H9 (cell line): ENCODE results near the gene RAB22A. TPM values are rescaled to one million over a fixed set of nuclear protein-coding genes. Genes with fewer than 3 reads are reported as not detected.

ENCODE experiments used
- DNase-seq: peaks from one replicate; pipeline ENCODE4 v3.0.0-alpha.2; 2017
- H2AFZ ChIP-seq: one replicate; pipeline ENCODE4 v1.6.1; 2013; ENCODE audit warnings: mild to moderate bottlenecking, low read length, control low read depth, moderate library complexity
- H2AK5ac ChIP-seq: 2 replicates; pipeline ENCODE4 v1.6.1; 2013; ENCODE audit warnings: low read length, control low read depth, mixed read lengths; ENCODE audit not compliant: insufficient read length
- H2BK120ac ChIP-seq: one replicate; pipeline ENCODE4 v1.6.1; 2013; ENCODE audit warnings: low read depth, mild to moderate bottlenecking, low read length, control low read depth, inconsistent platforms; ENCODE audit not compliant: poor library complexity, severe bottlenecking
- H2BK12ac ChIP-seq: 2 replicates; pipeline ENCODE4 v1.6.1; 2013; ENCODE audit warnings: low read length, control low read depth, mixed read lengths, low read depth; ENCODE audit not compliant: insufficient read length
- H2BK15ac ChIP-seq: 2 replicates; pipeline ENCODE4 v1.6.1; 2013; ENCODE audit warnings: low read depth, low read length, control low read depth
- H2BK20ac ChIP-seq: one replicate; pipeline ENCODE4 v1.6.1; 2013; ENCODE audit warnings: low read depth, mild to moderate bottlenecking, low read length, control low read depth, inconsistent platforms; ENCODE audit not compliant: poor library complexity, severe bottlenecking
- H2BK5ac ChIP-seq: 2 replicates; pipeline ENCODE4 v1.6.1; 2013; ENCODE audit warnings: low read length, control low read depth, mixed read lengths; ENCODE audit not compliant: insufficient read length
- H3K14ac ChIP-seq: 2 replicates; pipeline ENCODE4 v1.6.1; 2013; ENCODE audit warnings: low read length, control low read depth; ENCODE audit not compliant: insufficient read depth
- H3K18ac ChIP-seq: 2 replicates; pipeline ENCODE4 v1.6.1; 2013; ENCODE audit warnings: low read depth, mild to moderate bottlenecking, mixed read lengths, low read length, control low read depth; ENCODE audit not compliant: insufficient read length
- H3K23ac ChIP-seq: 2 replicates; pipeline ENCODE4 v1.6.1; 2013; ENCODE audit warnings: low read length, control low read depth, mixed read lengths, low read depth; ENCODE audit not compliant: insufficient read length
- H3K23me2 ChIP-seq: 2 replicates; pipeline ENCODE4 v1.6.1; 2013; ENCODE audit warnings: low read depth, mild to moderate bottlenecking, mixed read lengths, low read length, control low read depth; ENCODE audit not compliant: insufficient read length, poor library complexity, severe bottlenecking
- H3K27ac ChIP-seq: 2 replicates; pipeline ENCODE4 v1.5.1; 2013; ENCODE audit warnings: low read length, control low read depth, mixed read lengths, low read depth; ENCODE audit not compliant: insufficient read length
- H3K27me3 ChIP-seq: 2 replicates; pipeline ENCODE4 v1.6.1; 2013; ENCODE audit warnings: low read length, control low read depth, inconsistent platforms; ENCODE audit not compliant: insufficient read depth
- H3K4ac ChIP-seq: 2 replicates; pipeline ENCODE4 v1.6.1; 2013; ENCODE audit warnings: low read depth, mild to moderate bottlenecking, control low read depth, inconsistent platforms, low read length, moderate library complexity
- H3K4me1 ChIP-seq: 2 replicates; pipeline ENCODE4 v1.6.1; 2013; ENCODE audit warnings: low read length, control low read depth, inconsistent platforms; ENCODE audit not compliant: insufficient read depth
- H3K4me2 ChIP-seq: 2 replicates; pipeline ENCODE4 v1.6.1; 2013; ENCODE audit warnings: low read length, control low read depth, mixed read lengths; ENCODE audit not compliant: insufficient read length, insufficient read depth
- H3K56ac ChIP-seq: 2 replicates; pipeline ENCODE4 v1.6.1; 2013; ENCODE audit warnings: low read depth, mild to moderate bottlenecking, mixed read lengths, low read length, control low read depth; ENCODE audit not compliant: insufficient read length
- H3K79me1 ChIP-seq: 2 replicates; pipeline ENCODE4 v1.6.1; 2013; ENCODE audit warnings: low read depth, mild to moderate bottlenecking, moderate library complexity, low read length, control low read depth, inconsistent platforms; ENCODE audit not compliant: insufficient read depth, poor library complexity, severe bottlenecking
- H3K79me2 ChIP-seq: 2 replicates; pipeline ENCODE4 v1.6.1; 2013; ENCODE audit warnings: low read length, control low read depth, inconsistent platforms; ENCODE audit not compliant: insufficient read depth
- H3K9ac ChIP-seq: 2 replicates; pipeline ENCODE4 v1.6.1; 2013; ENCODE audit warnings: low read length, control low read depth, mixed read lengths; ENCODE audit not compliant: insufficient read length; ENCODE audit errors: extremely low read depth
- H3K9me3 ChIP-seq: one replicate; pipeline ENCODE4 v1.6.1; 2013; ENCODE audit warnings: low read depth, low read length, inconsistent platforms; ENCODE audit not compliant: control insufficient read depth
- H3T11ph ChIP-seq: one replicate; pipeline ENCODE4 v1.6.1; 2013; ENCODE audit warnings: mild to moderate bottlenecking, low read length, control low read depth, inconsistent platforms
- H4K20me1 ChIP-seq: one replicate; pipeline ENCODE4 v1.6.1; 2013; ENCODE audit not compliant: control insufficient read depth, insufficient read length, insufficient read depth
- H4K5ac ChIP-seq: 2 replicates; pipeline ENCODE4 v1.6.1; 2013; ENCODE audit warnings: low read depth, mild to moderate bottlenecking, mixed read lengths, low read length, control low read depth; ENCODE audit not compliant: insufficient read length
- H4K8ac ChIP-seq: replicated peaks from 2 replicates; pipeline ENCODE4 v1.6.1; 2013; ENCODE audit warnings: low read length, control low read depth, mixed read lengths, low read depth; ENCODE audit not compliant: insufficient read length
- H4K91ac ChIP-seq: 2 replicates; pipeline ENCODE4 v1.6.1; 2013; ENCODE audit warnings: low read depth, mild to moderate bottlenecking, moderate library complexity, mixed read lengths, low read length, control low read depth; ENCODE audit not compliant: insufficient read length
- H3K27ac Mint-ChIP-seq, 3 experiments: 2 replicates in 2 of 3; 3 replicates in 1 of 3; pipeline ENCODE4 v1.8.0; 2020 to 2021; ENCODE audit warnings: mixed read lengths in 3 of 3, mild to moderate bottlenecking in 1 of 3, moderate library complexity in 1 of 3
- H3K27me3 Mint-ChIP-seq: 2 replicates; pipeline ENCODE4 v1.8.0; 2021; ENCODE audit warnings: low read depth, mild to moderate bottlenecking, moderate library complexity, mixed read lengths
- H3K36me3 Mint-ChIP-seq, 3 experiments: 2 replicates in 2 of 3; 3 replicates in 1 of 3; pipeline ENCODE4 v1.8.0; 2020 to 2021; ENCODE audit warnings: low read depth in 3 of 3, mixed read lengths in 3 of 3; ENCODE audit not compliant: insufficient read depth in 1 of 3
- H3K4me1 Mint-ChIP-seq, 2 experiments: 2 replicates each; pipeline ENCODE4 v1.8.0; 2020; ENCODE audit warnings: mixed read lengths in 2 of 2
- H3K4me3 Mint-ChIP-seq, 2 experiments: 2 replicates in 1 of 2; 3 replicates in 1 of 2; pipeline ENCODE4 v1.8.0; 2020 to 2021; ENCODE audit warnings: mild to moderate bottlenecking in 2 of 2, mixed read lengths in 2 of 2, moderate library complexity in 1 of 2
- H3K9me3 Mint-ChIP-seq, 2 experiments: 2 replicates in 1 of 2; 3 replicates in 1 of 2; pipeline ENCODE4 v1.8.0; 2020; ENCODE audit warnings: mild to moderate bottlenecking in 2 of 2, mixed read lengths in 2 of 2, moderate library complexity in 1 of 2
- CTCF ChIP-seq: fragments of 200-600 bp; sonication (generic); conservative IDR thresholded peaks from 3 replicates; pipeline ENCODE4 v1.8.0; 2021; ENCODE audit warnings: antibody characterized with exemption, mild to moderate bottlenecking
- WGBS: extraction: QIAGEN DNeasy Blood & Tissue Kit; methylation state at CpG from one replicate; pipeline ENCODE4 v1.1.7; 2013; ENCODE audit warnings: missing lambda C conversion rate, low lambda C conversion rate, mixed read lengths; ENCODE audit not compliant: insufficient read length; ENCODE audit errors: extremely low coverage; 5-methylcytosine and 5-hydroxymethylcytosine counted together
- total RNA-seq: library from RNA; stranded (reverse); gene quantifications from 2 replicates; pipeline ENCODE4 v1.2.1, GENCODE V29; 2021

RAB22A gene
- total RNA-seq, 1 experiment from 2014 or later, result 6.3 TPM

DNA sequence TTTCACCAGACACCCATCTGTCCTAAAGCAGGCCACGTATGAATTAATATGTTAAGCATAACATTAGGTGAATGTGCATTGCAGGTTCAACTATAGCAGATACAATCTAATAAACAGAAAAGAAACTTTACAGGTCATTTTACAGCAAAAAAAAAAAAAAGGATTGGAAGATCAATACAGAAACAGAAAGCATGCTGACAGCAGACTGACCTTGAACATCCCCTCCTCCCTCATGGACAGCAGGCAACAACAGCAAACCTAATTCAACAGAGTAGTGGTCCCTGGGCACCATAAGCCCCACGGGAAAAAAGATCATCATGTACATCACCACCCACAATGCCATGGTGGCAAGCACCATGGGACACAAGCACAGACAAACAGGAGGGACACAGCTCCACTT lies 12.1 kb upstream of the RAB22A start:
- no peak for TF ChIP-seq CTCF

More for the DNA sequence above, 12.1 kb upstream of the RAB22A start:
- no CpG with 5 or more reads among the region's 2 CpGs for WGBS
- H2BK15ac ChIP-seq, result no peak overlapping the region
- no peak overlapping the region for H3K18ac ChIP-seq
- DNase-seq, result no peak
- Mint-ChIP-seq H3K9me3 (no peaks in the 10 kb centered on the region), H3K27ac (peak overlapping the region in 1 of 3 experiments; percentile 29; a peak in 1 of 7 replicates), H3K36me3 (peaks cover 0 to 5% (median 0%) of the 10 kb centered on the region in 3 experiments; a peak in 3 of 7 replicates), H3K27me3 (no peaks in the 10 kb centered on the region), H3K4me3 (no peak overlapping the region), H3K4me1 (peaks cover 24 to 26% of the 10 kb centered on the region in 2 experiments)
- no peaks in the 10 kb centered on the region for H3K9me3 ChIP-seq
- no peak overlapping the region for H4K91ac ChIP-seq
- no peak overlapping the region for H4K5ac ChIP-seq
- H3K14ac ChIP-seq, result no peak overlapping the region
- H4K8ac ChIP-seq, result no peak overlapping the region
- H2AK5ac ChIP-seq, result no peak overlapping the region
- H2BK12ac ChIP-seq, result no peak overlapping the region
- H3K23me2 ChIP-seq, result no peaks in the 10 kb centered on the region
- H3T11ph ChIP-seq, result no peak overlapping the region
- H4K20me1 ChIP-seq, result no peaks in the 10 kb centered on the region
- H3K4ac ChIP-seq, result no peak overlapping the region
- H2BK120ac ChIP-seq, result no peak overlapping the region
- H3K4me2 ChIP-seq, result no peak overlapping the region
- H3K79me1 ChIP-seq, result no peaks in the 10 kb centered on the region
- H2AFZ ChIP-seq, result no peak overlapping the region
- no peaks in the 10 kb centered on the region for H3K79me2 ChIP-seq
- H3K27ac ChIP-seq, result no peak overlapping the region
- H3K27me3 ChIP-seq, result no peaks in the 10 kb centered on the region
- no peaks in the 10 kb centered on the region for H3K4me1 ChIP-seq
- no peak overlapping the region for H3K23ac ChIP-seq
- no peak overlapping the region for H2BK5ac ChIP-seq
- H3K9ac ChIP-seq, result no peak overlapping the region
- H3K56ac ChIP-seq, result no peak overlapping the region
- no peak overlapping the region for H2BK20ac ChIP-seq
